Bronchial epithelial cell (primary cell): Measurements from ENCODE around the gene RAET1G. TPM values are rescaled to one million over a fixed set of nuclear protein-coding genes. Genes with fewer than 3 reads are reported as not detected.
"Not testable (repeated sequence)": the region's sequence is repeated elsewhere in the genome, so short reads cannot be mapped to it uniquely, and the experiment has no call there.

ENCODE experiments used
- DNase-seq: peaks from one replicate; pipeline ENCODE4 v3.0.0-alpha.2; 2010; ENCODE audit warnings: low read depth
- FAIRE-seq: peaks from 2 replicates; lab custom pipeline; 2011; peaks lifted over from hg19 to GRCh38; lab: Jason Lieb, UNC
- H3K27me3 ChIP-seq: 2 replicates; pipeline ENCODE4 v1.5.1; 2011; ENCODE audit warnings: low read length; ENCODE audit not compliant: control insufficient read depth, insufficient read depth
- H3K36me3 ChIP-seq: 2 replicates; pipeline ENCODE4 v1.5.1; 2011; ENCODE audit warnings: low read length; ENCODE audit not compliant: control insufficient read depth, insufficient read depth
- H3K4me3 ChIP-seq: 2 replicates; pipeline ENCODE4 v1.5.1; 2011; ENCODE audit warnings: mild to moderate bottlenecking, low read depth, low read length, control low read depth
- total RNA-seq: library from RNA; depleted of rRNA; stranded (reverse); fragments of >200 nt; gene quantifications from 2 replicates; pipeline ENCODE4 v1.2.1, GENCODE V29; 2014
- TF ChIP-seq, protein P1 (sequence below): IDR thresholded peaks from 2 replicates; pipeline ENCODE4 v1.5.1; 2011; ENCODE audit warnings: mild to moderate bottlenecking, moderate library complexity, low read length, control low read depth, inconsistent platforms; ENCODE audit not compliant: insufficient read depth, severe bottlenecking

Gene RAET1G
- total RNA-seq, 1 donor from 2014 or later, result 45.0 TPM

DNA sequence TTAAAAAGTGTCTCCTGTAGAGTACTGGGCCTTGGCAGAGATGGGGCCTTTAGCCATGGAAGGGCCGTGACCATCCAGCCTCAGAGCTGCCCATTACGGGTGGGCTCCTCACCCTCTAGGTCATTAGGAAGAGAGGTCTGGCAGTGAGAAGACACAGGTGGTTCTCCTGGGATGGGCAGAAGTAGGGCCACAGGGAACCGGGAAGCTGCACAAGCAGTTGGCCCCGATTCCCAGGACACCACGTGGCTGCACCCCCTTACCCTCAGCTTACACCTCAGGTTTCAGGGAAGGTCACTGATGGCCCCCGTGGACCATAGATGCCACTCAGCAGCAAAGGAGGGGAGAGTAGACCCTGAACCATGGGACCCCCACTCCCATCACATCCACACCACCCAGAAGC lies 1.6 kb downstream of the RAET1G start:
- TF ChIP-seq, protein P1, sequence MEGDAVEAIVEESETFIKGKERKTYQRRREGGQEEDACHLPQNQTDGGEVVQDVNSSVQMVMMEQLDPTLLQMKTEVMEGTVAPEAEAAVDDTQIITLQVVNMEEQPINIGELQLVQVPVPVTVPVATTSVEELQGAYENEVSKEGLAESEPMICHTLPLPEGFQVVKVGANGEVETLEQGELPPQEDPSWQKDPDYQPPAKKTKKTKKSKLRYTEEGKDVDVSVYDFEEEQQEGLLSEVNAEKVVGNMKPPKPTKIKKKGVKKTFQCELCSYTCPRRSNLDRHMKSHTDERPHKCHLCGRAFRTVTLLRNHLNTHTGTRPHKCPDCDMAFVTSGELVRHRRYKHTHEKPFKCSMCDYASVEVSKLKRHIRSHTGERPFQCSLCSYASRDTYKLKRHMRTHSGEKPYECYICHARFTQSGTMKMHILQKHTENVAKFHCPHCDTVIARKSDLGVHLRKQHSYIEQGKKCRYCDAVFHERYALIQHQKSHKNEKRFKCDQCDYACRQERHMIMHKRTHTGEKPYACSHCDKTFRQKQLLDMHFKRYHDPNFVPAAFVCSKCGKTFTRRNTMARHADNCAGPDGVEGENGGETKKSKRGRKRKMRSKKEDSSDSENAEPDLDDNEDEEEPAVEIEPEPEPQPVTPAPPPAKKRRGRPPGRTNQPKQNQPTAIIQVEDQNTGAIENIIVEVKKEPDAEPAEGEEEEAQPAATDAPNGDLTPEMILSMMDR, result no peak
- Histone ChIP-seq H3K36me3 (peaks cover 18% of the 10 kb centered on the region), H3K4me3 (no peak overlapping the region), H3K27me3 (no peaks in the 10 kb centered on the region)
- no peak for DNase-seq
- FAIRE-seq, result no peak

DNA sequence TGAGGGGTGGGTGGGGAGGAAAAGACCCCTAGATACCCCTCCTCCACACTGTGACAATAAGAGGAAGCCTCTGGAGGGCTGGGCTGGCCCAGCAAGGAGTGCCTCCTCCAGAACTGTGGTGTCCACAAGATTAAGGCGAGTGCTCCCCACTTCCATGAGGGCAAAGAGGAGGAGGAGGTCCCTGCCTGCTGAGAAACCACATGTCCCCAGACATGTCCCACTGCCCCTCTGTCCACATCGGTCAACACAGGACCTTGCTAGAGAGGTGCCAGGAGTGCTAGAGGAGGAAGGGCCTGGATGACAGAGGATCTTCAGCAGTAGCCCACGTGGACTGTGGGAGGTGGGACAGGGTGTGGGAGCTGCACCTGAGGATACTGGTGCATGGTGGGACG lies 3.1 kb downstream of the RAET1G start:
- DNase-seq (no peak), FAIRE-seq (no peak)
- Histone ChIP-seq H3K4me3 (no peak overlapping the region), H3K27me3 (no peaks in the 10 kb centered on the region), H3K36me3 (peaks cover 21% of the 10 kb centered on the region)
- TF ChIP-seq, protein P1, result no peak

DNA sequence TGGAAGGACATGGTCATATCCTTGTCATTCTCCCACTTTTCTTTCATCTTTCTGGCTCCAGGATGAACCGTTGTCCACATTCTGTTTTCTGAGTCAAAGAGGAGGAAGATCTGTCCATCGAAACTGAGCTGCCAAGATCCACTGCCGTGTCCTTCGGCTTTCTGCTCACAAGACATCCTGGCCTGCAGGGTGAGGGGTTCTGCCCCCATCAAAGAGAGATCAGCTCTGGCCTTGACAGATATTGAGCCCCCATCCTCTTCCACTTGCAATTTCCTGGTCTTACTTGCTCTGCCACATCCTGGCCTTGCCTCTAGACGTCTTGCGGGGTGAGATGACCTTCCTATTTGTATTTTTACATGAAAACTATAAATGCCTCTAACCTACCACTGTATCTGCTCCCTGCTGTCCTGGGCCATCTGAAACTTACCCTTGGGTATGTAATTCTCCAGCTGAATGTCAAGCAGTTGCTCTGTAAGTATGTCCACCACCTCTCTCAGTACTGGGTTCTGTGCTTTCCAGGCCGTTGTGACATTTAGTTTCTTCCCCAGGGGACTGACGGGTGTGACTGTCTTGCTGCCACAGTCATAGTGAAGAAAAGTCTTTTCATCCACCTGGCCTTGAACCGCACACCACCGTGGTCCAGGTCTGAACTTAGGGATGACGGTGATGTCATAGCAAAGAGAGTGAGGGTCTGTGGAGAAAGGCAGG lies 3.6 kb downstream of the RAET1G start:
- H3K36me3 ChIP-seq, result peaks cover 21% of the 10 kb centered on the region
- peak; percentile 73 for FAIRE-seq
- not testable (repeated sequence) for DNase-seq, H3K4me3 ChIP-seq, H3K27me3 ChIP-seq

- H3K27me3 ChIP-seq, result no peaks in the 10 kb centered on the region
- peaks cover 21% of the 10 kb centered on the region for H3K36me3 ChIP-seq
- TF ChIP-seq, protein P1, result no peak
- no peak for DNase-seq
- FAIRE-seq, result no peak
- no peak overlapping the region for H3K4me3 ChIP-seq
Observed at GRCh38 chr6:149918151-149918905, 4.6 kb downstream of the RAET1G start.

DNA sequence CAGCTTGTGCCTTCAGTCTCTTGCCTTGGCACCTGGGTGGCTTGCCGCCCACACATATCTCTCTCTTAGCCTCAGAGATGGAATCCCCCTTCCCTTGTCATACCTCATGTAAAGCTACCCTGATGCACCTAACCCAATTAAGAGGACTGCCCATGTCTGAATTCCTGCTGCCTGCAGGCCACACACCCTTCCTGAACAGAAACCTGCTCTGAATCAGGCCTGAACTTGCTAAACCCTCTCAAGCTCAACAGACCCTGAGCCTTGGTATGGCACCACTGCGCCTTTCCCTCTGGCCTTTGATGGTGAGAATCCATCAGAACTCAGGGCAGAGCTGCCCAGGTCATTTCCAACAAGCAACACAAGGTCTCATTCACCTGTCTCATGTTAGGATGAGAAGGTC lies 5.2 kb downstream of the RAET1G start:
- Histone ChIP-seq H3K36me3 (peaks cover 21% of the 10 kb centered on the region), H3K4me3 (no peak overlapping the region), H3K27me3 (no peaks in the 10 kb centered on the region)
- DNase-seq (peak; percentile 46), FAIRE-seq (no peak)
- TF ChIP-seq, protein P1, result no peak
